ENCODE data around the gene LMAN1L. TPM values are rescaled to one million over a fixed set of nuclear protein-coding genes. Genes with fewer than 3 reads are reported as not detected.

Gene LMAN1L
- polyA plus RNA-seq, 3 donors: not detected

- no peak for DNase-seq (ENCODE audit: low read depth in 3 of 3, low spot score in 2 of 3)
Measured at GRCh38 chr15:74851960-74852359, 39.3 kb downstream of the LMAN1L start.

GRCh38 chr15:74854453-74855022 is 41.9 kb downstream of the LMAN1L start:
- no peak for DNase-seq (ENCODE audit: low read depth in 3 of 3, low spot score in 2 of 3)

- DNase-seq (ENCODE audit: low read depth in 3 of 3, low spot score in 2 of 3): no peak
Measured at GRCh38 chr15:74855857-74856256, 43.2 kb downstream of the LMAN1L start.

GRCh38 chr15:74856537-74856936 is 43.9 kb downstream of the LMAN1L start:
- no peak for DNase-seq (ENCODE audit: low read depth in 3 of 3, low spot score in 2 of 3)

- DNase-seq (ENCODE audit: low read depth in 3 of 3, low spot score in 2 of 3): no peak
Measured at GRCh38 chr15:74857082-74857655, 44.5 kb downstream of the LMAN1L start.

- DNase-seq (ENCODE audit: low read depth in 3 of 3, low spot score in 2 of 3): no peak
Measured at GRCh38 chr15:74857671-74858368, 45.2 kb downstream of the LMAN1L start.

- no peak for DNase-seq (ENCODE audit: low read depth in 3 of 3, low spot score in 2 of 3)
Measured at GRCh38 chr15:74858369-74858740, 45.7 kb downstream of the LMAN1L start.

- no peak for DNase-seq (ENCODE audit: low read depth in 3 of 3, low spot score in 2 of 3)
Measured at GRCh38 chr15:74863239-74864056, 50.8 kb downstream of the LMAN1L start.

- no peak for DNase-seq (ENCODE audit: low read depth in 3 of 3, low spot score in 2 of 3)
Measured at GRCh38 chr15:74864296-74864695, 51.7 kb downstream of the LMAN1L start.

- no peak for DNase-seq (ENCODE audit: low read depth in 3 of 3, low spot score in 2 of 3)
Measured at GRCh38 chr15:74865316-74865715, 52.7 kb downstream of the LMAN1L start.

- DNase-seq (ENCODE audit: low read depth in 3 of 3, low spot score in 2 of 3): no peak
Measured at GRCh38 chr15:74866090-74866489, 53.5 kb downstream of the LMAN1L start.

GRCh38 chr15:74867466-74868038 is 54.9 kb downstream of the LMAN1L start:
- no peak for DNase-seq (ENCODE audit: low read depth in 3 of 3, low spot score in 2 of 3)

GRCh38 chr15:74868059-74868458 is 55.4 kb downstream of the LMAN1L start:
- DNase-seq (ENCODE audit: low read depth in 3 of 3, low spot score in 2 of 3): no peak

- no peak for DNase-seq (ENCODE audit: low read depth in 3 of 3, low spot score in 2 of 3)
Measured at GRCh38 chr15:74869372-74869725, 56.7 kb downstream of the LMAN1L start.

GRCh38 chr15:74869726-74870407 is 57.2 kb downstream of the LMAN1L start:
- no peak for DNase-seq (ENCODE audit: low read depth in 3 of 3, low spot score in 2 of 3)

GRCh38 chr15:74870436-74871215 is 58.0 kb downstream of the LMAN1L start:
- DNase-seq (ENCODE audit: low read depth in 3 of 3, low spot score in 2 of 3): no peak

- DNase-seq (ENCODE audit: low read depth in 3 of 3, low spot score in 2 of 3): no peak
Measured at GRCh38 chr15:74872702-74873035, 60.0 kb downstream of the LMAN1L start.

GRCh38 chr15:74873036-74873755 is 60.6 kb downstream of the LMAN1L start, which contains the start of gene SCAMP2:
Gene SCAMP2 (minus strand): TSS chr15:74873365. CDS start chr15:74873255, 110 bp downstream.
- DNase-seq (ENCODE audit: low read depth in 3 of 3, low spot score in 2 of 3): peak; percentile 91 to 95 (median 91)

- DNase-seq (ENCODE audit: low read depth in 3 of 3, low spot score in 2 of 3): peak in 1 of 3 donors; percentile 10
Measured at GRCh38 chr15:74873756-74874424, 61.3 kb downstream of the LMAN1L start.

All from right renal cortex interstitium (tissue), 3 donors.